HG02763 (cell line): ENCODE results near the gene MEIKIN.

ENCODE experiments used
- ATAC-seq: cut with Tn5 transposase; IDR thresholded peaks from one replicate; pipeline ENCODE4 v1.9.1; 2021; ENCODE audit warnings: mild to moderate bottlenecking, moderate library complexity; ENCODE audit not compliant: unreplicated experiment

Gene MEIKIN

GRCh38 chr5:131945551-131946168 is at the start of gene MEIKIN:
TSS of gene MEIKIN (minus strand) at chr5:131945663. CDS start at chr5:131945505, 158 bp downstream.
- no peak for ATAC-seq

GRCh38 chr5:131994533-131995226 is 49.2 kb upstream of the MEIKIN start:
- no peak for ATAC-seq

- ATAC-seq, result no peak
Observed at GRCh38 chr5:131994090-131994489, 48.6 kb upstream of the MEIKIN start.

- ATAC-seq, result no peak
Observed at GRCh38 chr5:131993676-131994075, 48.2 kb upstream of the MEIKIN start.

GRCh38 chr5:131992370-131992769 is 46.9 kb upstream of the MEIKIN start:
- no peak for ATAC-seq

GRCh38 chr5:131991593-131992324 is 46.3 kb upstream of the MEIKIN start:
- ATAC-seq, result no peak

GRCh38 chr5:131990716-131991115 is 45.3 kb upstream of the MEIKIN start:
- ATAC-seq, result no peak

- ATAC-seq, result no peak
Observed at GRCh38 chr5:131988601-131989000, 43.1 kb upstream of the MEIKIN start.

GRCh38 chr5:131987251-131987650 is 41.8 kb upstream of the MEIKIN start:
- ATAC-seq, result no peak

- no peak for ATAC-seq
Observed at GRCh38 chr5:131986161-131986912, 40.9 kb upstream of the MEIKIN start.

- ATAC-seq, result no peak
Observed at GRCh38 chr5:131984956-131985665, 39.6 kb upstream of the MEIKIN start.

- no peak for ATAC-seq
Observed at GRCh38 chr5:131983244-131983771, 37.8 kb upstream of the MEIKIN start.

- no peak for ATAC-seq
Observed at GRCh38 chr5:131981516-131981915, 36.1 kb upstream of the MEIKIN start.

GRCh38 chr5:131980696-131981095 is 35.2 kb upstream of the MEIKIN start:
- no peak for ATAC-seq

- no peak for ATAC-seq
Observed at GRCh38 chr5:131979816-131980215, 34.4 kb upstream of the MEIKIN start.

- no peak for ATAC-seq
Observed at GRCh38 chr5:131977212-131977604, 31.7 kb upstream of the MEIKIN start.

GRCh38 chr5:131976414-131977211 is 31.1 kb upstream of the MEIKIN start:
- ATAC-seq, result no peak

- ATAC-seq, result no peak
Observed at GRCh38 chr5:131974956-131975726, 29.7 kb upstream of the MEIKIN start.

GRCh38 chr5:131974622-131974955 is 29.1 kb upstream of the MEIKIN start:
- ATAC-seq, result no peak
